Stimulated activated CD4-positive, alpha-beta T cell treated with anti-CD3 and anti-CD28 coated beads, Interleukin-12 subunit alpha, Interleukin-12 subunit beta, amount 100 ng/mL, for 24 hours (primary cell): Measurements from ENCODE around the gene DCLK1.

Experiments
- DNase-seq, 2 experiments: peaks; one replicate each; pipeline ENCODE4 v3.0.0-alpha.2; 2020; ENCODE audit warnings: low read depth in 2 of 2

Gene DCLK1

GRCh38 chr13:35898041-35898440 is 233.1 kb downstream of the DCLK1 start:
- DNase-seq: no peak

- DNase-seq: no peak
Measured at GRCh38 chr13:35894636-35895035, 236.5 kb downstream of the DCLK1 start.

GRCh38 chr13:35892837-35893814 is 238.1 kb downstream of the DCLK1 start:
- DNase-seq: no peak

DNA sequence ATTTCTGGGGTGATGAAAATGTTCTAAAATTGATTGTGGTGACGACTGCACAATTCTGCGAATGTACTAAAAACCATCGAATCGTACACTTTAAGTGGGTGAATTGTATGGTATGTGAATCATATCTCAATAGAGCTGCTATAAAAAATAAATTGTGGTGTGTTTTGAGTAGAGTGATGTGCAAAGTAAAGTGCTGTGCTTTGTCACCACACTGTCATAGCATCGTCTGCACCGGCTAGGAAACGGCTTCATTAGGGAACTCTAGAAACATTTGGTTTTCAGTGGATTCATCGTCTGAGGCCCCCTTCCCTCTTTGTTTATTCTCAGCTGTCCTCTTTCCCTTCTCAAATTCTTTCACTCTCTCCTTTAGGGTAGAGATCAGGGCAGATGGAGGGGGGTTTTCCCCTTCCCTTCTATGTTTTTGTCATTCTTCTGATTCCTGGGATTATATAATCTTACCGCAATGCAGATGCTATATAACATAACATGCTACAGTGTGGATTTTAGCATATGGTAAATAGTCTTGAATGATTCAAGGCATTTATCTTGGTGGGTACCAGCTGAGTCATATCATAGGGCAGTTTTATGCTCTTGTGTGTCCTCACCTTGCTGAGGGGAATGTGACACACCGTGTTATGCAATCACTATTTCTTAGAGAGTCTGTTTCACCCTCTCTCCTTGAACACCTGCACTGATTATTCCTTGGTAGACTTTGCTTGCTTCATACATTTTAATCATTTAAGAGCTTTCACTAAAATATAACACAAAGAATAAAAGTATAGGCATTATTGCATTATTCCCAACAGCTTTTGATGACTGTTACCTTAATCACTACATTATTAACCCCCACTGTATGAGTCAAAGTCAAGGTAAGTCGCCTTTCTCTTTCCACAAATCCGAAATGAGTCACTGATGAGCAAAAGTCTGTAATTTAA is 239.4 kb downstream of the DCLK1 start:
- DNase-seq: no peak

DNA sequence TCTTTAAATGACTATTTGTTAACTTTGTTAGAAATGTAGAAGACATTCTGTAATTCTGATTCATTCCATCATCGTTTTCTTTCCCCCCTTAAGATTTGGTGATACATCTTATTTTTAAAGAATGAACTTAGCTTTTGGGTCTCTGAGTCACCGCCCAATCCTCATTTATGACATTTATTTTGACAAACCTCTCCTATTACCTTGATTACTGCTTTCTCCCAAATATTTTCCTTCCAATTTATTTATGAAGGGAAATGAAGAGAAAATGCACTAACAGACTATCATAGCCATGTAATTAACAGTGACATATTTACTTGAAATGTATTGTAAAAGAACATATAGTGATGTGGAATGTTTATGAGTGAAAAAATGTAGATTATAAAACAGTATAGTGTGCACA is 241.6 kb downstream of the DCLK1 start:
- DNase-seq: no peak

GRCh38 chr13:35888981-35889380 is 242.2 kb downstream of the DCLK1 start:
- DNase-seq: no peak

GRCh38 chr13:35888457-35888883 is 242.7 kb downstream of the DCLK1 start:
- DNase-seq: no peak

DNA sequence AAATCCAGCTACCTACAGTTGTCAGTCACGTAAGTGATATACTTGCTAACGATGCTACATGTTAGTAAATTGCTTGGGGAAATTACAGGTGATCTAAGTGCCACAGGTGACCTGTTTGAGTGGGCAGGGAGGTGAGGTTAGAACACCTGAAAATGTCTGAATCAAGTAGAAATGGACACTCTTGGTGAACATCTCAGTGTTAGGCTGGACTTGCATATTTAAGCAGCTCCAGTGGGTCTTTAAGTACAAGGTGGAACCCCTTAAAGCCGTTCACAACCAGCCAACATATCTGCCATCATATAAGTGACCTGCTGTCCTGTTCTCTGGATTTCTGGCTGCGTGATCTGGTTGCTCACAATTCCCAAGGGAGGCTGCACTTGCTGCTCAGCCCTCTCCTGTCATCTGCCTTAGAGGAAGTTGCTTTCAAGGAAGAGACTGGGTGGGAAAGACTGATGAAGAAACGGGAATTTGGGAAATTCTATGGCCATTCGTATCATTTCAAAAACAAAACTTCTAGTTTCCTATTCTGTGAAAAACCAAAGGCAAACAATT is 244.0 kb downstream of the DCLK1 start:
- no peak for DNase-seq

DNA sequence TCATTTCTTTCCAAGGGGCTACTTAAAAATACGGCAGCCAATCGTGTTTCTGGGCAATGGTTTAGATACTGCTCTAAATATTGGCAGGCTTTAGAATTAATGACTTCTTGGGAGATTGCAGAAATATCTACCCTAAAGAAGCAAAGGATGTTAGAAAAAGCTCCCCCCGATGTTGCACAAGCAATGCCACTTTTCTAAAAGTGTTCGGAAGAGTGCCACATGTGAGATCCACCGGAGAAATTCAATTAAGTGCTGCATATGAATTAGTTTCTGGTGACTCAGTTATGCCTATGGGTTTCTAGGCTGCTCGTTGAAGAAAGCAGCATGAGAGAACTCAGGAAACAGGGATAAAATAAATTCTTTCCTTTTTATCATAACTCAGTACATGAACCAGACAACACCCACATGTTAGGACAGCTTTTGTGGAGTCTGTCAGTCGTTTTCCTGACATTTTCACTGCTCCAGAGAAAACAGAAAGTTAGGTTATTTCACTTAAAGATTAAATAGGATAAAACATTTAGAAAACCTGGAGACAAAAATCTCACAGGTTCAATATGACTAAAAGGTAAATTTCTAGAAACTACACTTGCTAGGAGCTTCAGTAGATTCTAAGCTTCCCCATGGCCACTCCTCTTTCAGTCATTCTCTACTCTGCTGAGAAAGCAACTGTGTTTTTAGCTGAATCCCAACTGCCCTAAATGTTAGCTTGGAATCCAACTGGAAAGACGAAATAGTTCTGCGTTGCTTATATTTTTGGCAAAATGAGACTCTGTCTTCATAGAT is 244.7 kb downstream of the DCLK1 start:
- DNase-seq: no peak

DNA sequence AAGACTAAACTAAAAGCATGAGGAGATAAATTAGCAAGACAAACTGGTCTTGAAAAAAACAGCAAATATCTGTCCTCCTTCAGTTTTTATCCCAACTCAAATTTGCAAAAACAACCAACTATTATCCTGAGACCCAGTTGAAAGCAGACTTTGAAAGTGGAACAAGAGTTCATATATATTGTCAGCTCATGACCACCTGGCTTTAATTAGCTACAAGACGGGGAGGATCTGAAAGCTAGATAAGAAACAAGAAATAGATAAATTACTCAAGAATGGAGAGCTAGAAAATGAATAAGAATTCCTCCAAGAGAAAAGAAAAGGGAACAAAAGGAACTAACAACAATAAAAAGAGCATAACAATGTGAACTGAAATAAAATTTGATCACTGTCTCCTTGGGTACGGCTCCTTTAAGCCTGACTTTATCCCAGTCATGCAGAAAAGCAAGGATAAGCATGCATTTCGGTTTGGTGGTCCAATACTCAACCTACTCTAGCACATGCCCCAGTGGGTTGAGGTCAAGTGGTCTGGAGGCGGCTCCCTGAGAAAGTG is 246.9 kb downstream of the DCLK1 start:
- DNase-seq: no peak

DNA sequence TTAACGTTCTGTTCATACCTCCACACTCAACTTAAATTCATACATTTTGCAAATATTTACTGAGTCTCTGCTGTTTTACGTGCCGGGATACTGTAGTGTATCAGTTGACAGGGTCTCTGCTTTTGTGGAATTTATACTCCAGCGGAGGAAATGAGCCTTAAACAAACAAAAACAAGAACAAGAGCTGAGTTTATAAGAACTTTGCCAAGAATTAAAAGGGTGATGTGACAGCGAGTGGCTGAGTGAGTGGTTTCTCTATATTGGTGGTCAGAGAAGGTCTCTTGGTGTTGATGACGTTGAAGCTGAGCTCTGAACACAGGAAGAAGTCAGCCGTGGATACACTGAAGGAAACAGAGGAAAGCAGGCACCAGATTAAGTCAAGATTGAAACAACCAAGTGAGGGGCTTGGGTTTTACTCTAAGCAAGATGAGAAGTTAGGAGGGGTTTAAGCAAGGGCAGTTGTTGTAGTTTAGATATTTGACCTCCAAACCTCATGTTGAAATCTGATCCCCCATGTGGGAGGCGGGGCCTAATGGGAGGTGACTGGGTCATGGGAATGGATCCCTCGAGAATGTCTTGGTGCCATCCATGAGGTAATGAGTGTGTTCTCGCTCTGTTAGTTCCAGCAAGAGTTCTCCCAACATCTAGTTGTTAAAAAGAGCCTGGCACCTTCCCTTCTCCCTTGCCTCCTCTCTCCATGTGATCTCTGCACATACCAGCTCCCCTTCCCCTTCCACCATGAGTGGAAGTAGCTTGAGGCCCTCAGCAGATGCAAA is 248.3 kb downstream of the DCLK1 start:
- DNase-seq: no peak

DNA sequence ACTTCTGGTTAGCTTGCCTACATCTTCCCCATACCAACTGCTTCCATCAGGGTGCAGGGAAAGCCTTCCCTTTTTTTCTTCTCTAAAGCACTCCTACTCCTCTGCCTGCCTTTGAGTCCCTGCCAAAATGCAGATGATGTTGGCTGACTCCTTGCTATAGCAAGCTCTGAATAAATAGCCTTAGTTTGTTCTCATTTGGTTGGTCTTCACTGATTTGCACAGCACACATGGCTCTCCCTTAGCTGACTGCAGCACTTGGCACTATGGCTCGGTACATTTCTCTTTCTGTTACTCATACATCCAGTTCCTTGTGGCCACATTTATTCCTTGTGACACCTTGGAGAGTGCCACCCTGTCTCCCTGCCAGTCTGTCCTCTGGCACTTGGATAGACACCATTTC is 249.8 kb downstream of the DCLK1 start:
- DNase-seq: no peak

GRCh38 chr13:35879111-35879510 is 252.1 kb downstream of the DCLK1 start:
- DNase-seq: no peak

- no peak for DNase-seq
Measured at GRCh38 chr13:35876601-35877000, 254.6 kb downstream of the DCLK1 start.

DNA sequence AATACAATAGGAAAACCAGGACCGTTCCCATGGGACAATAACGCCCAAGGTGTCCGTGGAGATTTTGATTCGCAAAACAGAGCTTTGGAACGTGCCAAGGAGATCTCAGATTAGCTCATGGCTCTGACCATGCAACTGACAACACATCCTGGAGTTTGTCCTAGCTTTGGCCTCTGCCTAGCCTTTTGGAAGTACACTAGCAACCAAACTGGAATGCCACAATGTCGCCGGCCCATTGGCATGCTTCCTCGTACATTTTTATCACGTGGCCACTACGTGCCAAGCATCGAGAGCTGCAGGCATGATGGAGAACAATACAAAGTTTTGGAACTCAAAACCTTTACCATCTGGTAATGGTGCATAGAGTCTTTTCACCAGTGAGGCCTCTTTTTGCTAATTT is 256.5 kb downstream of the DCLK1 start:
- DNase-seq: no peak

GRCh38 chr13:35872369-35872768 is 258.8 kb downstream of the DCLK1 start:
- DNase-seq: no peak

GRCh38 chr13:35871561-35871960 is 259.6 kb downstream of the DCLK1 start:
- no peak for DNase-seq

DNA sequence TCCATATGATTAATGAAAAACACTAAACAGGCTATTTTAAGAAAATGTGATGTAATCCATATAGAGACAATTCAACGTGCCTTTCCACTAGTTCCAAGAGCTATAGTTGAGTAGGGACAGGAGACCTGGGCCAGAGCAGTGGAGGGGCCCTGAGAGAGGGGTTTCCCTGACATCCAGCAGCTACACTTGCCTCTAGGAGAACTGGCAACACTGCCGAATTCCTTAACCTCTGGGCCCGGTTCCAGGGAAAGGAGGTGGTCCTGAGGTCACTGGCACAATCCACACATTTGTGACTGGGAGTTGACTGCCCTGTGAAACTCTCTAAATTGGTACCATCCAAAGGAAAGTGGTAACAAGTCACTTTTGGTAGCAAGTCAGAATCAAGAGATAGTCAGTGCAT is 264.4 kb downstream of the DCLK1 start:
- no peak for DNase-seq

DNA sequence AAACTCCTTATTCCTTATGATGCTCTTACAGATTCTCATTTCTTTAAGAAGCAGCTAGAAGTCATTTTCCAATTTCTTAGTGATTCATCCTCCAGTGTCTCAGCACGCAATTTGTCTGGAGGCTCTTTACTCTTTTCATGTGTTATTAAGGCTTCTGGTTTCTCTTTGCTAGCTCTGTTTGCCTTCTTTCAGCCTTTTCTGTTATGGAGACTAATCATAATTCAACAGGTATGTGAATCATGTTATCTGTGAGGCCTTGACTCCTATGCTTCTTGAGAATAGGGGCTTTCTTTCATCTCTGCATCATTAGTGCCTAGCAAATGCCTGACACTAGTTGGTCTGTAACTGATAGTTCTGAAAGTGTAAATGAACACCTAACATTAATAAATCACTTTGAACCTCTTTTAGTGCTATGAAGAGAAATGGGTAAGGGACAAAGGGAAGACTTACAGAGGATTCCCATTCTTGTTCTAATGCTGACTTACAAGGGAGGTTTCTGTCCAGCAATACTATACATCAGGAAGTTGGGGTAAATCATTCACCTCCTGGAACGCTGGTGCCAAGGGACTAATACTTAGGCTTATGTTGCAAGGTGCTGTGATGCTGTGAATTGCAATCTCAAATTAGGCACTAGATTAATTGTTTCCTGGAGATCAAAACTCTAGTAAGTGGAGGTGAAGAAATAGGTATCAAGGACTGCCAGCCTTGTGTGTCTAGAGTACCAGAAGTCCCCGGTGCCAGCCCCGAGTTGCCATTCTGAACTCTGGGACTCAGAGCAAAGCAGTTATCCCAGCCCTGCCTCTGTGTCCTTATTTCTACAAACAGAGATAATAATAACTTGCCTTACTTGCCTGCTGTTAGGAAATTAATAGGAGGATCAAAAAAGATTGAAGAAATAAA is 265.6 kb downstream of the DCLK1 start:
- no peak for DNase-seq
